ENCODE data around the gene APMAP.

APMAP gene

GRCh38 chr20:25016471-25016870, 23.9 kb upstream of the APMAP start:
- DNase-seq = no peak
- TF ChIP-seq CTCF (IDR thresholded peaks at IDR 0.05; ENCODE audit: low read depth, low read length) = no peak
- Histone ChIP-seq H3K36me3 (no peaks in the 10 kb centered on the region), H3K27me3 (no peaks in the 10 kb centered on the region), H3K4me3 (ENCODE audit: low read depth, low read length) (no peak overlapping the region), H3K9me3 (no peaks in the 10 kb centered on the region), H3K4me1 (no peaks in the 10 kb centered on the region)

GRCh38 chr20:25015986-25016385, 23.4 kb upstream of the APMAP start:
- Histone ChIP-seq H3K36me3 (no peaks in the 10 kb centered on the region), H3K27me3 (no peaks in the 10 kb centered on the region), H3K9me3 (no peaks in the 10 kb centered on the region), H3K4me3 (ENCODE audit: low read depth, low read length) (no peak overlapping the region), H3K4me1 (no peaks in the 10 kb centered on the region)
- no peak for TF ChIP-seq CTCF (IDR thresholded peaks at IDR 0.05; ENCODE audit: low read depth, low read length)
- DNase-seq = no peak

GRCh38 chr20:25014816-25015215, 22.3 kb upstream of the APMAP start:
- DNase-seq = no peak
- Histone ChIP-seq H3K4me1 (no peaks in the 10 kb centered on the region), H3K27me3 (no peaks in the 10 kb centered on the region), H3K4me3 (ENCODE audit: low read depth, low read length) (no peak overlapping the region), H3K36me3 (no peaks in the 10 kb centered on the region), H3K9me3 (no peaks in the 10 kb centered on the region)
- TF ChIP-seq CTCF (IDR thresholded peaks at IDR 0.05; ENCODE audit: low read depth, low read length) = no peak

GRCh38 chr20:25013478-25014380, 21.2 kb upstream of the APMAP start:
- Histone ChIP-seq H3K9me3 (no peaks in the 10 kb centered on the region), H3K36me3 (no peaks in the 10 kb centered on the region), H3K4me1 (no peaks in the 10 kb centered on the region), H3K27me3 (no peaks in the 10 kb centered on the region), H3K4me3 (ENCODE audit: low read depth, low read length) (no peak overlapping the region)
- no peak for TF ChIP-seq CTCF (IDR thresholded peaks at IDR 0.05; ENCODE audit: low read depth, low read length)
- no peak for DNase-seq

GRCh38 chr20:25012616-25013189, 20.2 kb upstream of the APMAP start:
- TF ChIP-seq CTCF (IDR thresholded peaks at IDR 0.05; ENCODE audit: low read depth, low read length) = no peak
- no peak for DNase-seq
- H3K9me3 ChIP-seq = no peaks in the 10 kb centered on the region
- no peaks in the 10 kb centered on the region for H3K4me1 ChIP-seq
- no peaks in the 10 kb centered on the region for H3K27me3 ChIP-seq
- no peak overlapping the region for H3K4me3 ChIP-seq (ENCODE audit: low read depth, low read length)
- H3K36me3 ChIP-seq = no peaks in the 10 kb centered on the region

GRCh38 chr20:25011831-25012241, 19.3 kb upstream of the APMAP start:
- TF ChIP-seq CTCF (IDR thresholded peaks at IDR 0.05; ENCODE audit: low read depth, low read length) = no peak
- no peaks in the 10 kb centered on the region for H3K27me3 ChIP-seq
- H3K9me3 ChIP-seq = no peaks in the 10 kb centered on the region
- no peak for DNase-seq
- no peak overlapping the region for H3K4me3 ChIP-seq (ENCODE audit: low read depth, low read length)
- no peaks in the 10 kb centered on the region for H3K4me1 ChIP-seq
- no peaks in the 10 kb centered on the region for H3K36me3 ChIP-seq
